ENCODE data around the gene NPR2.

The NPR2 gene

DNA sequence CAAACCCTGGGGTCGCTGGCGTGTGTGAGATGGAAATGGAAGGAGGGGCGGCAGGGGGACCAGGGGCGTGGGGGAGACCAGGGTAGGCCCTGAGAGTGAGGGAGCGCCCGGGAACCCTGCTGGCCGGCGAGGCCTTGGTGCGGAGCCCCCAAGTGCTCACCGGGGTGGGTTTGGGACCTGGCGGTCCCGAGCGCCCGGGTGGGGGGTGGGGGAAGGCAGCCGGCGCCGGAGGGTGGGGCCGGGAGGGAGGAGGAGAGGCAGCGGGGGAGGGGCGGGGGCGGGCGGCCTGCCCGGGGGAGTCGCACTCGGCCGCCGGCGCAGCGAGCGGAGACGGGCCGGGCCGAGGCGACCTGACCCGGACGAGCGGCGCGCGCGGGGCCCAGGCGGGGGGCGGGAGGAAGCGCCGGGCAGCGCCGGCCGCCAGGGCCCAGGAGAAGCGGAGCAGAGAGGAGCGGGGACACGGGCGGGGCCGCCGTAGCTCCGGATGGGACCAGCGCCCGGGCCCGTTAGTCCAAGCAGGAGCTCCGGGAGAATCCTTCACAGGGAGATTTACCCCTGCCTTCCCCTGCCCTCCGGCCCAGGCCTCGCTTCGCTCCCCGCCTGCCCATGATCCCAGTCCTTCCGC is at the start of gene NPR2:
Gene NPR2 (plus strand): TSS at position 295 of the 625 bp plus-strand sequence. CDS start 818 bp downstream, outside the sequence.
- no peak for DNase-seq

DNA sequence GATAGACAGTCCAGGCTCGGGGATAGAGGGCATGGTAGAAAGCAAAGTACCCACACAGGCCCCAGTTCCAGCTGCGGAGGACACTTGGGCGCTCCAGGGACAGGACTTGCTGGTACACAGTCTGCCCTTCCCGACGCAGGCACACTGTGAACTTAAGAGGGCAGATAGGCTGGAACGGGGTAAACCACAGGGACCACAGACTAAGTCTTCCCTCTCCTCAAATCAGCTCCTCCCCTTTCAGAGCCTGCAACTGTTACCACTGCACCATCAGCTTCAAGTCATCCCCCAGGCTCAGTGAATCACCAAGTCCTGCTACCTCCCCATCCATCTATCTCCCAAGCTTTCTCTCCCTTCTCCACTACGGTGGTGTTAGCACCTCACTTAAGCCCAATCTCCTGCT is 49.7 kb upstream of the NPR2 start:
- DNase-seq, result no peak

DNA sequence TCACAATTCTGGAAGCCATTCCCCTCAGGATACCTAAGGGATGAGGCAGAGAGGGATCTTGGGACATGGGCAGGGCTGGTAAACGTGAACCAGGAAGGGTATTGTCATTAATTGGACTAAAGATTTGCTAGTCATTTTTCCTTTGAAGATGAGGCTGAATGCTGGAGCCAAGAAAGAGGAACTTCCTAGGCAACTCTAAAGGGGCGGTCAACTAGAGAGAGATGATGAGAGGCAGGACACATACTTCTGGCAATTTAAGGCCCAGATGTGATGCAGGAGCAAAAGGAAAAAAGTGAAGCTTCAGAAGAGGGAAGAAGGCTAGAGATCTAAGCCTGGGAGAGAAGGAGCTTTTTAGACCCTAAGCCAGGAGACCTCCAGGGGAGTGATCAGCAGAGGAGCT is 47.9 kb upstream of the NPR2 start:
- no peak for DNase-seq

DNA sequence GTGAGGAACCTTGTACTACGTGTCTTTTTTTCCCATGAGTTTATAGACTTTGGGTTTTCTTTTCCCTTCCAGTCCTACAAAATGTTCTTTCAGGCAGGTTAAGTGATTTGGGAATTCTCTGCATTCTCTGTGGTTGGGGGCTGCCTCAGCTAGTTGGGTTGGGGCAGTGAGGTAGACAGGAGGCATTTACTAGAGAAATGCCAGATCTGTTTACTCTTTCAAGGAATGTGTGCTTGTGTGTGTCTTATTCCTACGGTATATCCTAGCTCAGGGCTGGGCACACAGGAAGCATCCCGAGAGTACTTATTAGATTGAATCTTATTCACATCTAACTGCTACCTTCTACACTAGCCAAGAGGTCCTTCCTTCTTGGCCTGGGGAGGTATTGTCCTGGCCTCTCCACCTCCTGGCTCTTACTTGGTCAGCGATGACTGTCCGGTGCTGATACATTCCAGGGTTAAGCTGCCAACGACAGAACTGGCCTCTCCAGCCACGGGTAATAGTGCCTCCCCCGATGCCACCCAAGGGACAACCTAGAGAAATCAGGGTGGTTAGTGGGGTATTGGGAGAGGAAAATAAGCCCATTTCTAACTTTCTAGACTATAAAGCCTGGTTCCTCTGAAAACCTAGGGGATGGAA is 47.4 kb upstream of the NPR2 start:
- no peak for DNase-seq

DNA sequence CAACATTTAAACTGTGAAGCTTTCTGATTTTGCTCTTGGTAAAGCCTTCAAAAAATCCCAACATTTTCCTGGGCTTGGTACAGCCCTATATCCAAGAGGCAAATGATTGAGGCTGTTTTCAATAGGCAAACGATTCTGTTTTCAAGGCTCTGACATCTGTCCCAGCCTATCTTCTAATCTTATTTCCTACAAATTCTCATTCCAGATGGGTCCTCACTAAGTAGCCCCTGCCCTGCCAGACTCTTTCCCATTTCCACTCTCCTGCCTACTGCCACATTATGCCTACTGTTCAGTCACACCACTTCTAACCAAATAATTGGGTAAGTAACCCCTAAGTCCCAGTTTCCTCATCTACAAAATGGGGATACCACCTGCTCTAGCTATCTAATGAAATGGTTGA is 45.8 kb upstream of the NPR2 start:
- no peak for DNase-seq

DNA sequence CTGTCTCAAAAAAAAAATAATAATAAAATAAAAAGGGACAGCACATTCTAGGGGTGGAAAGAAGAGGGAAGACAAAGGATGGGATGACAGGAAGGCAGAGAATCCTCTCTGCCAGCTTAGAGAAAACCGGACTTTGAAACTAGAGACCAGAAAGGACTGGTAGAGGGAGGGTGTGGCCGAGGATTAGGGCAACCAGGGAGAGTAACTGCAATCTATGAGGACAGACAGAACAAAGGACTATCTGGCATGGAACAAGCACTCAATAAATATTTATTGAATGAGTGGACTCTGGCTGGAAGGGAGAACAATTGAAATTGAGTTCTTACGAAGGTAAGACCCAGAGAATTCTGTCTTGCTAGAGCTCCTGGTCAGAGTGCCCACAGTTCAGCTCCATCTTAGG is 44.8 kb upstream of the NPR2 start:
- no peak for DNase-seq

DNA sequence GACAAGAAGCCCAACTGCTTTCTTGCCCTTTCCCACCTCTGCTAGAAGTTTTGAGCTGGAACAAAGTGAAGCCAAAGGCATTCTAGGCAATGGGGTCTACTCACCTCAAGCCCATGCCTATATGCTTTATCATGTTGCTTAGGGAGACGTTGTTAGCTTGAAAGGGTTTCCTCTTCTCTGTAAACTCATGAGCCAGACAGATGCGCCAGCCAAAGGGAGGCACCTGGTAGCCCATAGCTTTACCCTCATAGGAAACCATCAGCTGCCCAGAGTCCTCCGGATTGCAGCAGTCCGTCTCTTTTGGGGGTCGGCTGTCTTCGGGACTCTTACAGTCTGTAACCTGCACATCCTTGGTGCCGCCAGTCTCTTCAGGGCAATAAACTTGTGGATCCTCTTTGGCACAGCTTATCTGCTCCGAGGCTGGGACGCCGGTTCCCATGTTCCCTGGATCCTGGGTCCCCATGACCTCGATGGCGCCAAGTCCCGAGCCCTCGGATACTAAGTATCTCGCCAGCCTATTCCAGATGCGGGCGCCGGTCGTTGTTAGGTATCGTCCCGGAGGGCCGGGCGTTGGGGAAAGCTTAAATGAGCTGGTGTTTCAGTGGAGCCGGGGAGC is 43.0 kb upstream of the NPR2 start:
- DNase-seq, result no peak

DNA sequence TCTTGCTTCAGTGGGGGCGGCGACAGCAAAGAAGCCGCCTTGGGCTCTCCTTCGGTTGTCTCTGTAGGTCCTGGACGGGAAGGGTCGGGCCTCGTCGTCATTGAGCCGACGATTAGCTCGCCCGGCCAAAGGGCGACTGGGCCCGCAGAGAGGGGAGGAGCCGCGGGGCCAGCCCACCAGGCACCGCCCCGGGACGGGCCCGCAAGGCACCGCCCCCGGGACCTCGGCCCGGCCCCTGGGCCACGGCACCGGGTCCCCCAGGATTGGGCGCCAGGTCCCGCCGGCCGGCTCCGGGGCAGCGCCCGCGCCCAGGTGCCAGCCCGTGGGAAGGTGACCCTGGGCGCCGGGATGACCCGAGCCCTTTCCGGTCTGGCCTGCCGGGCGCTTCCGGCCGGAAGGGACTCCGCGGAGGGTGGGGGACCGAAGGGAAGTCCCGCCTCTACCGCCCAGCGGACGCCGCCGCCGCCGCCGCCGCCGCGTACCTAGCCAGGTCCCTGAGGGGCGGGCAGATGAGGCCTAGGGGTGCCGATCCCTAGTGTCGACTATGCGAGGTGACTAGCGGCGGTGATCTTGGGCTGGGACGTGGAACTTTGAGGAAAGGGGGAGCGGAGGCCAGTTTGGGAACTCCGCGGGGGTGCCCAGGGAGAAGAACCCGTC is 42.4 kb upstream of the NPR2 start, which contains the start of the genes GBA2 and RGP1:
Gene GBA2 (minus strand): TSS at position 371 of the 657 bp plus-strand sequence. CDS start 524 bp downstream, outside the sequence.
Gene RGP1 (plus strand): TSS at position 430 of the 657 bp plus-strand sequence. CDS start 469 bp downstream, outside the sequence.
- peak; percentile 63 for DNase-seq

DNA sequence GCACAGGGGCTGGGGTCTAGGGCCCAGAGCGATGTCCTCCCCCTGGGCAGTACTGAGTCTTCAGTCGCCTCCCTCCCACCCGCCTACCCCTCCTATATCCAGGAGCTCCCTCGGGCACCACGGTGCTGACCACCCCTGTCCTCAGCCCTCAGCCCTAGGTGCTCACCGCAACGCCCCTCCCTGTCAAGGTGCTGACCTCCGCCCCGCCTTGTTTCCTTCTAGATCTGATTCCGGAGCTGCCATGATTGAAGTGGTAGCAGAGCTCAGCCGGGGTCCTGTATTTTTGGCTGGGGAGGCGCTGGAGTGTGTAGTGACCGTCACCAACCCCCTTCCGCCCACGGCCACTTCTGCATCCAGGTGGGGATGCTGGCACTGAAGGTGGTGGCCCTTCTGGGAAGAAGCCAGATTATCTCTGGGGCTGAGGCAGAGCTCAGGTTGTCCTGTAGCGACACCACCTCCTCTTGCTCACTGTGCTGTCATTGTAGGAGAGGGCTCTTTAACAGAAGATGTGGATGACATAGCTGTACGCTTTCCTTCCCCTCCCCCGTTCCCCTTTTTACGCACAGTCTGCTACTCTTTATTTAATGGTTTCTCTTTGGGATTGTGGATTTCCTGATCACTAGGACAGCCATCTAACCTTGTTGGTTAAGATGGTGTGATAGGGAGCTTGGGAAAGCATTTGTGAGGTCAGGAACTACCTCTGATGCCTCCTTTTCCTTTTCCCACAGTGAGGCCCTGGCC is 41.7 kb upstream of the NPR2 start:
- DNase-seq, result peak; percentile 45

DNA sequence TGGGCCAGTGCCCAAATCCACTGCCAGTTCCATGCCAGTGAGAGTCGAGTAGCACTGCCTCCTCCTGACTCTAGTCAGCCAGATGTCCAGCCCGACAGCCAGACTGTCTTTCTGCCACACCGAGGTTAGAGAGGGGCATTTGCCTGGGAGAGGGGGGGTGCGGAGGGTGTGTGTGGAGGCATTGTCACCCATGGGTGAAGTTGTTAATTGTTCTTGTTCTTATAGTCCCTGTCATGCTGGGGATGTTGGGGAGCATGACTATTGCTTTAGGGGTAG is 41.2 kb upstream of the NPR2 start:
- no peak for DNase-seq

DNA sequence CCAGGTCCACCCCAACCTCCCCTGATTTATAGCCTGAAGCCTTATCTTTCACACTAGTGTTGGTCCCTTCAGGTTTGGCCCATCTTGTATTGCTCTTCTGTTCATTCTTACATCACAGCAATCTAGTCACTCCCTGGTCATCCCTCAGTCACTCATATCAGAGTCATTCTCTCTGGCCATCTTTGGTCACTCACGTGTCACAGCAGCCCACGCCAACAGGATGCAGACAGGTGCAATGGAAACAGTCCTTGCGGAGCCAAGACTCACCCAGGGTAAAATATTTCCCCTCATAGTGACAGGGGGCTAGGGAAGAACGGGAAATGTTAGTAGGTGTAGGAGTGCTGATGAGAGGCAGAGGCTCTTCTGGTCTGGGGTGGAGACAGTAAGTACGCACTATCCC is 37.9 kb upstream of the NPR2 start:
- DNase-seq, result no peak

DNA sequence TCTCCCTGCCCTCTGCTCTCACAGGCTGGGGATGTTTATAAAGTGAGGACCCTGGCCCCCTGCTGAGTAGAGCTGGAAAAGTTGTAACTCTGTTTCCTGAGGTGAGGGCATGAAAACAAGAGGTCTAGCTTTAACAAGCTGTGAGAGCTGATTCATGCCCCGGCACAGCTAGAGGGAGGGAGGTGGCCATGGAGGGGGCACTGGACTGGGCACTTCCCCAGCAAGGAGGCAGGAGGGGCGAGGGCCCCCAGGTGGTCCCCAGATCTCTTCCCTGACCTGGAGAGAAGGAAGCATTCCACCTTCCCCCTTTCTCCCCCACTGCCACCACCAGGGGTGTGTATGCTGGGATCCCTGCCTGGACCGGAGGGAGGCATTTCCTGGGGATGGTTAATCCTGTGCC is 37.1 kb upstream of the NPR2 start, which contains the start of gene MSMP:
Gene MSMP (minus strand): TSS at position 13 of the 400 bp plus-strand sequence. CDS start 147 bp downstream, outside the sequence.
- no peak for DNase-seq

DNA sequence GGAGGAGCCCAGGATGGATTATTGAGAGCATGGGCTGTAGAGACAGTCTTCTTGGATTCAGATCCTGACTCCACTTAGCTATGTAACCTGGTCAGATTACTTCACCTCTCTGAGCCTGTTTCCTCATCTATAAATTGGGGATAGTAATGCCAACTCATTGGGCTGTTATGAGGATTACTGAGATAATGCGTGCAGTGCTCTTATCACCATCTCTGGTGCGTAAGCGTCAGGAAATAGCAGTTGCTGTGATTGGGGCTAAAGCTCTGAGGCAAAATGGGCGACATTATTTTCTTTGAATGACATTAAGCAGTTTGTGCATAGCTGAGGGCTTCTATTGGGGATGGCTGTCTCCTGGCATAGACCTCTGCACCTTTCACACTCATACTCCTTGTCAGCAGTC is 36.3 kb upstream of the NPR2 start:
- no peak for DNase-seq

DNA sequence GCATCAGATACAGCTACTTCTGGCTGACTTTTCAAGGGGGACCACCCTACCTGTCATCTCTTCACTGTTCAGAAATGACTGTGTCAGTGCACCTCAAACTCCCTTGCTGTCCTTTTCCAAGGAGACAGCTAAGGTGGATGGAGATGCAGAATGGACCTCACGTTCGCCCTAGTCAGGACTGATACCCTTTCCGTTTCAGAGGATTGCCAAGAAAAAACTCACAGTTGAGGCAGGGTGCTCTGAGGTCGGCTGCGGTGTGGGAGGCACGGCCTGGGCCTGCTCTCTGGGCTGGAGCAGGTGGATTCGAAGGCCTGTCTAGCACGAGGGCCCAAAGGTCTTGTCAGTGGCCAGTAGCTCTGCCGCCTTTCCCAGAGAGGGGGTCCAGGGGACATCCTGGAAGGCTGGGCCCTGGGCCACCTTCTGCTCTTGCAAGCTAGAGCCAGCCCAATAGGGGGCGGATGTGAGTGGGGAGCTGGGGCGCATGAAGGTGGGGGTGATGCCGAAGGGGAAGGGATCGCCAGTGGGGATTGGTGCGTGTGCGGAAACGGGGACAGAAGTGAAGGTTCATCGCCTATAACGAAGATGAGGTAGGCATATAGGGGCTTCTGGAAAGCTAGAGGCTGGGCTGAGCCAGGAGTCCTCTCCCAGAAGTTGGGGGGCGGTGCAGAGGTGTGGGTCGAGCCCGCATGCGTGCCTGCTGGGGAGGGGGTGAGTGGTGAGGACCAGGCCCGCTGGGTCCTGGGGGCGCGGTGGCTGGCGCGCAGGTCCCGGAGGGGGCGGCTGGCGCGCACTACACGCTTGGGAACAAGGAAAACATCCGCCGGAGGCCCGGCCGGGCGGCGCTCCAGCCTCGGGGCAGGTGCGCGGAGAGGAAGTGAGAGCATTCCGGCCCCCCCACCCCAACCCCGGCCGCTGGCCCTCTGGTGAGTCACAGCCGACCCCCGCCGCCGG is 34.8 kb upstream of the NPR2 start:
- peak; percentile 46 for DNase-seq

DNA sequence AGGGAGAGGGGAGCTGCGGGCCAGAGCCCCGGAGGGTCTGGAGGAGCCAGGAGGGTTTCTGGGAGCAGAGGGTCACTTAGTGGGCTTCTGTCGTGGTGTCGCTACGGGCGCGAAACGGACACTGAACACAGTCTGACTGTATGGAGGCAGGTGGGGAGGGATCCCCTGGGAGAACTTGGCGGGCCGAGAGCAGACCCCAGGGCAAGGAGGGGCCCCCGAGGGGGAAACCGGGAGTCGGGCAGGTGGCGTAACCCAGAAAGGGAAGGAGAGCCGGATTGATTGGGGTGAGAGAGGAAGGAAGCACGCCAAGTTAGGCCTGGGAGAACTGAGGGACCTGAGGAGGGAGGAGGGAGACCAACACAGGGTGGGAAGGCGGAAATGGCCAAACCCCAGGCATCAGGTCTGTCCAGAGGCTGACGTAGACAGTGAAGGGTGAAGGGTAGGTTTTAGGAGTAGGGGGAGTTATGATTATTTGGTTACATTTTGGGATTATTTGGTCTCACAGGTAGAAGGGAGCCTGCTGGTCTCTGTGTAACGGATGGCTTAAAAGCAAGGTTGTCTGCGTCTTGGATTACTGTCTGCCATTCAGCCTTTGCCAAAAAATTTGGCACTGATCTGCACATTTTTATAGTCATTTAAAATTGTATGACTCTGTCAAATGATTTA is 34.0 kb upstream of the NPR2 start:
- no peak for DNase-seq

DNA sequence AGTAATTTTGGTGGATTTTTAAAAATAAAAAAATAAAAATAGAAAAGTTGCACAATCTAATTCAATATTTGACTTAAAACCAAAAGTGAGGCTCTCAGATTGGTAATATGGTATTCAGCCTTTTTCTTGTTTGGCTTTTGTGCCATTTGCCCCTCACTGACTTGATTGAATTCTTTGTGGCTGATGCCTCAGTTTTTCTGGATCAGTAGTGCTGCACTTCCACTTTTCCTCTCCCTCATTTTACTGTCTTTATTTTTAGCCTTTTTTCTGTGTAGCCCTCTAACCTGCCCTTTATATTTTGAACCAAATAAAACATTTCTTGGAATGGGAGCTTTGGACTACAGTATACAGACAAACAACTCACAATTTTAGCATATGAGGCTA is 33.5 kb upstream of the NPR2 start:
- no peak for DNase-seq

DNA sequence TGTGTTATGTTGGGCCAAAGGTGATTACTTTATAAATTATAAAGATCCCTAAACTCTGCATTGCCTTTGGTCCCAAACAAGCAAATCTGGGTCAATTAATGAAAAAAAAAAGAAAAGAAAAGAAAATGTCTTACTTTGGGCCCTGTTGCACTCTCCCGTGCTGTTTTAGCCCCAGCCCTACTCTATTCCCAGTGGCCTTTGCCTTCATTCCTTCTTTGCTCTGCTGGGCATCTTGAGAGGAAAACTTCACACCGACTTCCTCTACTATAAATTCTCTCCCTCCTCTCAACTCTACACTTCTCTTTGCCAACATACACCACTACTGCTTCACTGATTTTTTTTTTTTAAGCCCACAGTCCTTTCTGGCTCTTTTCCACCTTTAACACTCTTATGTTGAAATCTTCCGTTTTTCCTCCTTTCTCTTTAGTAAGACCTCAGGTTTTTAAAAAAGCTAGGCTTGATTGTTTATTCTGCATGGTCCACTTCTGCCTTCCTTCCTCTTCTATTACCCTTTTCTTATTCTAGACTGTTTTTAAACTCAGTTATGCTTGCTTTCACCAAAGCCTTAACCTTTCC is 32.8 kb upstream of the NPR2 start:
- DNase-seq, result no peak

DNA sequence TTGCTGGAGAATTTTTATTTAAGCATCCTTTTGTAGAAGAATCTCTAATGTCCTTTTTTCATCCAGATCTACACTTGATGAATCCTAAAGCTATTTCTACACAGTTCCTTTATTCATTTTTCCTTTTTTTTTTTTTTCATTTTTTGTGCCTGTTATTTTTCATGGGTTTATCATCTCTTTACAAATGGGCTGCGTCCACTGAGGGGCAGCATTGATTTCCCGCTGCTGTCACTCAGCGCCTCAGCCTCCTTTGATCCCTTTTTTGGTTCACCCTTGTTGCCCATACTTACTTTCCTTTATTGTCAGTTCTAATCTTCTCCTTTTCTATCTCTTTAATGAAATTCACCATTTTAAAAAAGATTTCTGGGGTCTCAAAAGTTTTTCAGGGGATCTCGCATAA is 31.6 kb upstream of the NPR2 start:
- no peak for DNase-seq

DNA sequence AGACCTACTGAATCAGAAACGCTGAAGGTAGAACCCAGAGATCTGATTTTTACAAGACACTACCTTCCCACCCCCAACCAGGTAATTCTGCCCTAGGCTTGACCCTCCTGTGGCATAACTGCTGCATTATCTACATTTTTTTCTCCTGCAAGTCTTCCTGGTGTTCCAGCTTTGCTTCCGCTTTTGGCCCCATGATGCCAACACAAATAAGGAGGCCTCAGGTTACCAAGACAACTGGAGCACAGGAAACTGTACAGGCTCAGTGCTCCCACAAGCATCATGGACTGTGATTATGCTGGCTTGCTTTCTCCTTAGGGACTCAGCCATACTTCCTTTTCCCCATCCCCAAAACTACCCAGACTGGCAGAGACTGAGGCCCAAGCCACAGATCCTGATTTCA is 30.7 kb upstream of the NPR2 start:
- DNase-seq, result no peak

DNA sequence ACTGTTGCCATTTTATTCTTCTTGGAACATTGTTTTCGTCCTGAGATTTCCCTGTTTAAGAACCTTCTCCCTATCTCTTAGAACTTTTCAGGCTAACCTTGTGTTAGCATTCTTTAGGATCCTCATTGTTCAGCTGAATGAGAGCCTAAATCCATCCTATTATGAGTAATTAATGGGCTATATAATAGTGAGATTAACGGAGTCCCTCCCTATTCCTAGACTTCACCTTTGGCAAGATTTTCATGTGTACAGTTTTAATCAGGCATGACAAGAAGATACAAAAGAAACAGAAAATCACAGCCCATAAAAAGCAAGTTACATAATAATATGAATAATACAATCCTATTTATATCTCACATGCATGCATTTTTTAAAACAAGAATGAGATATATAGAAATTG is 28.2 kb upstream of the NPR2 start:
- no peak for DNase-seq

DNA sequence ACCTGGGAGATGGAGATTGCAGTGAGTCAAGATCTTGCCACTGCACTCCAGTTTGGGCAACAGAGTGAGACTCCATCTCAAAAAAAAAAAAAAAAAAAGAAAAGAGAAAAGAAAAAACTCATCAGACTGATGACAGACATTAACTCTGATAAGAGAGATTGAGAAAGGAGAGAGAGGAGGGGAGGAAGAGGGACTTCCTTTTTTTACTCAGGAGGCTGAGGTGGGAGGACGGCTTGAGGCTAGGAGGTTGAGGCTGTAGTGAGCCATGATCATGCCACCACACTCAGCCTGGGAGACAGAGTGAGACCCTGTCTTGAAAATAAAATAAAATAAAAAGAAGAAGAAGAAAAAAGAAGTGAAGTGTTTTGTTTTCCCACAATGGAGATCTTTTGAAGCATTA is 27.6 kb upstream of the NPR2 start:
- DNase-seq, result no peak
